ENCODE results near the gene LPAR1. TPM values are rescaled to one million over a fixed set of nuclear protein-coding genes. Genes with fewer than 3 reads are reported as not detected.

LPAR1 gene
- total and polyA plus RNA-seq, 10 of the 15 experiments (the other 5 are each of a cell fraction or from before 2014, with no cell fraction given): 3.3 to 12.9 (median 8.4) TPM

GRCh38 chr9:111039231-111039906, 1.1 kb upstream of the LPAR1 start (continued):
- TF ChIP-seq GATAD2B (conservative IDR thresholded peaks at IDR 0.05; ENCODE audit: low read depth) (peak; percentile 92), CHD2 (IDR thresholded peaks at IDR 0.05; ENCODE audit: borderline replicate concordance, low read depth, low read length) (no peak), SPI1 (IDR thresholded peaks at IDR 0.05; ENCODE audit: borderline replicate concordance, insufficient read depth, low read depth, low read length) (0 out of 2 replicates have a peak, but pooled peaks have one; percentile 4), RAD21 (IDR thresholded peaks at IDR 0.05; ENCODE audit: insufficient read depth, low read depth, low read length) (no peak), RB1 (IDR thresholded peaks at IDR 0.05; ENCODE audit: borderline replicate concordance) (no peak), USF2 (IDR thresholded peaks at IDR 0.05; ENCODE audit: borderline replicate concordance, low read depth, low read length) (no peak), RELB (IDR thresholded peaks at IDR 0.05; ENCODE audit: low read depth) (peak; percentile 48; the same call in 1 of the 2 replicates), TARDBP (IDR thresholded peaks at IDR 0.05; ENCODE audit: borderline replicate concordance) (no peak), RAD51 (IDR thresholded peaks at IDR 0.05) (no peak), POLR2A (IDR thresholded peaks at IDR 0.05; ENCODE audit: low read depth, low read length) (no peak), TBL1XR1 (IDR thresholded peaks at IDR 0.05; ENCODE audit: low read depth, low read length) (no peak), IRF4 (IDR thresholded peaks at IDR 0.05; ENCODE audit: low read depth, low read length) (no peak), SMAD1 (IDR thresholded peaks at IDR 0.05; ENCODE audit: low read depth, partially characterized antibody) (no peak), CUX1 (IDR thresholded peaks at IDR 0.05; ENCODE audit: insufficient replicate concordance, low read depth, low read length) (no peak), MTA2 (IDR thresholded peaks at IDR 0.05; ENCODE audit: low read depth) (peak; percentile 71), NFYB (IDR thresholded peaks at IDR 0.05; ENCODE audit: insufficient read depth, low read depth, low read length) (no peak), SKIL (IDR thresholded peaks at IDR 0.05; ENCODE audit: low read depth, poor library complexity, severe bottlenecking) (peak; percentile 19)

All from GM12878 (cell line).